HG03342 (cell line): ENCODE data around the gene RABIF.

Experiments
- ATAC-seq: cut with Tn5 transposase; IDR thresholded peaks from one replicate; pipeline ENCODE4 v1.9.1; 2021; ENCODE audit warnings: mild to moderate bottlenecking, moderate library complexity; ENCODE audit not compliant: unreplicated experiment

RABIF gene

DNA sequence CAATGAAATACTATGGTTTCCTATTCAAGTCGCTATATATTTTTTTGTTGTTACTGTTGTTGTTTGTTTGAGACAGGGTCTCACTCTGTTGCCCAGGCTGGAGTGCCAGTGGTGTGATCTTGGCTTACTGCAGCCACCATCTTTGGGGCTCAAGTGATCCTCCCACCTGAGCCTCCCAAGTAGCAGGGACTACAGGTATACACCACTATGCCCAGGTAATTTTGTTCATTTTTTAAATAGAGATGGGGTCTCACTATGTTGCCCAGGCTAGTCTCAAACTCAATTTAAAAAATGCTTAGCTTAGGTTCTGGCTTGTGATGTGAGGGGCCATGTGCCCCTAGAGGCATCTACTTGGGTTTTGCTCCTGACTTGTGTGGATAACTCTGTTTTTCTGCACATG lies 9.8 kb downstream of the RABIF start:
- no peak for ATAC-seq

DNA sequence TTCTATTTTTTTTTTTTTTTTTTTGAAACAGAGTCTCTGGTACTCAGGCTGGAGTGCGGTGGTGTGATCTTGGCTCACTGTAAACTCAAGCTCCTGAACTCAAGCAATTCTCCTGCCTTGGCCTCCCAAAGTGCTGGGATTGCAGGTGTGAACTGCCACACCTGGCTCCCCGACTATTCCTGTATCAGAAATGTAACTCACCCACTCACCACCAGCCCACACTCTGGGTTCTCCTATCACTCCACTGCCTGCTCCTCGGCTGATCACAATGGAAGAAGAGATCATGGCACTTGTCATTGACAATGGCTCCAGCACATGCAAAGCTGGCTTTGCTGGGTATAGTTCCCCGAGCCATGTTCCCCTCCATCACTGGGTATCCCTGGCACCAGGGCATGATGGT lies 15.9 kb downstream of the RABIF start:
- ATAC-seq: no peak

DNA sequence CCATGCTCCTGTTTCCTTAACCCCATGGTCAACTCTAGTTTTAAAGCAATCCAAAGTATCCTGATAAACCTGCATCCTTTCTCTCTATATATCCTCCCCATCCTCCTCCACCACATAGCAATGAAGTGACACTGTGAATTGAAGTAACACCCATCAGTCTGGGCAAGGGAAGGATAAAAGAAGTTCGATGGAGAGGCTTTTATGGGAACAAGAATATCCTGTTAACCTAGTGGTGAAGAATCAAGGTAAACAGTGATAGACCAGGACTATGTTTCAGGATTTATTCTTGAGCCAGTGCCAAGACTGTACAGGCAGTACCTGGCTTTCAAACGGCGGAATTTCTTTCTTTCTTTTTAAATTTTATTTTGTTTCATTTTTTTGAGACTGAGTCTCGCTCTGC lies 17.6 kb downstream of the RABIF start:
- no peak for ATAC-seq

DNA sequence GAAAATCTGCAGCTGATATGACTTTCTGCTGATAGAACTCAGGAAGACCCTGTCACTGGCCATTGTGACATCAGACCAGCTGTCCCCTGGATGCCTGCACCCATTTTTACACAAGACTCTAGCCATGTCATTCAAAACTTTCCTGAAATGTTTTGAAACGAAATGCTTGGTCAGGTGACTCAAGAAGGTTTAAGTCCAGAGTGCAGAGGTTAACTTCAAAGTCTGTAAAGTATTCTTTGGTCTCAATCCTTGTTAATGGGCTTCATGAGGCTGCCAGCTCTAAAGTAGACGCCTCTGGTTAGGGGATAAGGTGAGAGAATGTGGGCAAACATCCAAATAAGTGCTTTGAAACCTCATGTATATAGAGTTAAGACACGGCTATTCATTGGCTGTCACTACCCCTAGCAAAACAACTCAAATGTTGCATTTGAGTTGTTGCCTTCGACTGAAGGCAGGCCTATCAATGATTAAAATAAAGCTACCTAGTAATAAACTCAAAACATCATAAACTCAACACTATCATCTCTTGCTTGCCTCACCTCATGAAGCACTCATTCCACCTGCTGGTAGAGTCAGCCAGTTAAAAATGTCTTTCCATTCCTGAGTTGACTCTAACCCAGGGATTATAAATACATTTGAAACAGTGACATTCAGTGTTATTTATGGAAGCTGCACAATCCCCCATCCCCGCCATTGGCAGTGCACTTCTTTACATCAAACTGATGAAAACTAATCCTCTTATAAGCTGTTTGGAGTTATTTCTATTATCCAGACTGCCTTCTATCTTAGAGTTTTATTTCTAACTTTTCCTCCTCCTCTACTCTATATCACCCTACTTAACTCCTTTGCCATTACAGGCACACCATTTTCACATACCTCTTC lies 26.0 kb downstream of the RABIF start:
- no peak for ATAC-seq

DNA sequence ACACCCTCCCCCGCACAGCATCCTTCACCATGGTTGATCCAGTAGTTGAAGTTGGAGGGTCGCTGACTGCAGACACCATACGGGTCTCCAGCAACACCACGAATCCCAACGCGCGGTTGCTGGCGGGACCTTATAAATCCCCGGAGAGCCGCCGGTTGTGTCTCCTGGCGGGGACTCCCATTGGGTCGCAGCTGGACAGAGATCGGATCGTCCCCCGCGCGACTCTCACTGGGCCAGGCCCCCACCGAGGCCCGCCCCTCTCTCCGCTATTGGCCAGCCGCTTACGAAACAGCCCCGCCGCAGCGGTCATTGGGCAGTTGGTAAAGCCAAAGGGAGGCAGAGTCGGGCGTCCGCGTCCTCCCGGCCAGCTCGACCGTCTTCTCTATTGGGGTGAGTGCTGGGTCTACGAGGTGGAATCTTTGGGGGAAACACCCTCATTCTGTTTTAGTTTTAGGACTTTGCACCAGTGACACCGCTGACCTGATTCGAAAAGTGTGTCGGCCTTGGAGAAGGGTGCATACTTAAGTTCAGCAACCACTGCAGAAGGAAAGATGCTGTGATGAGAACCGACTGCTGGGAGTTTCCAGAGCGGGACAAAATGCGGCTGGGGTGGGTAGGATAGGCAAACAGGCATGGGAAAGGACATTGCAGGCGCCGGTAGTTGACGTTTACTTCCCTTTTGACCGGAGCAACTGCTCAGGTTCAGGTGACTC lies 27.4 kb downstream of the RABIF start:
- ATAC-seq: peak; percentile 81

DNA sequence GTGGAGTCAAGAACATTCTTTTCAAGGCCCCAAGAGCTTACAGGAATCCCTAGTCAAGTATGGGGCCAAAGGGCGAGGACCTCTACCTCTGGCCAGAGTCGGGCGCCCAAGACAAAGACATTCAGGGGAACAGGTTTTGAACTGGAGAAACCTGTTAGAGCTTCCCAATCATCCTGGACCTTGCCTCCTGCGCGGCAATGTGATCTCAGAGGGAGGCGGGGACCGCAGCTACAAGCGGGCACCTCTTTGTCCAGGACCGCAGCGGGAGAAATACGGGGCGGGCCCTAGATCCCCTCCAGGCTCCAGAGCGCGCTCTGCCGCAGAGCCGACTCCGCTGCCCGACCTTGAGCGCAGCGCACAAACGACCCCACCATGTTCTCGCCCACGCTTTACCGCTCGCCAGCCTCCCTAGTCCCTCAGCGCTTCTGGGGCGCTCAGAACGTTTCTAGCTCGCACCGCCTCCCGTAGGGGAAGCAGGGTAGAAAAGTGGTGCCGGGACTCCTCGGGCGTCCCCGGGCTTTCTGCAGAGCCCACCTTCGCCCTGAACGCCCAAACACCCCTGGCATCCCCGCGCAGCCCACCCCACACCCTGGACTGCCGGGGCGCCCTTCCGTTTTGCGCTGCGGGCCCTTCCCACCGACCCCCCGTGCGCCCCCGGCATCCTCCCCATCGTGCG lies 28.1 kb downstream of the RABIF start:
- ATAC-seq: peak; percentile 23

DNA sequence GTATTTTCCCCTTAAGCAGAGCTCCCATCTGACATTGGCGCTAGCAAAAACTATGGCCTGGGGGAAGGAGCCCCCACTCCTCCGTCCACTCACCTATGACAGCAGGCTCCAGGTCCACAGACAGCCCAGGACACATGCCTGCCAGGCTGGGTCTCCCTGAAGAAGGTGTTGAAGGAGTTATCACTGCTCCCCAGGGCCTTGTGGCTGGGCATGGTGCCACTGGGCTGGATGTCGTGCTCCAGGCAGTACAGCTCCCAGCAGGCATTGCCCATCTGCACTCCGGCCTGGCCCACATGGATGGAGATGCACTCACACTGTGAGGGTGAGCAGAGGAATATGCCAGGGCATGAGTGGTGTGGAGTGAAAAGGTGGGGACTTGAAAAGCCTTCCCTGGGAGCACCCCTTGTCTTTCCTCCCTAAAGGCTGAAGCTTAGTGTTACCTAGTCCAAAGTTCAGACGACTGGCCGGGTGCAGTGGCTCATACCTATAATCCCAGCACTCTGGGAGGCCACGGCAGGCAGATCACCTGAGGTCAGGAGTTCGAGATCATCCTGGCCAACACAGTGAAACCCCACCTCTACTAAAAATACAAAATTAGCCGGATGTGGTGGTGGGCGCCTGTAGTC lies 30.0 kb downstream of the RABIF start:
- no peak for ATAC-seq

DNA sequence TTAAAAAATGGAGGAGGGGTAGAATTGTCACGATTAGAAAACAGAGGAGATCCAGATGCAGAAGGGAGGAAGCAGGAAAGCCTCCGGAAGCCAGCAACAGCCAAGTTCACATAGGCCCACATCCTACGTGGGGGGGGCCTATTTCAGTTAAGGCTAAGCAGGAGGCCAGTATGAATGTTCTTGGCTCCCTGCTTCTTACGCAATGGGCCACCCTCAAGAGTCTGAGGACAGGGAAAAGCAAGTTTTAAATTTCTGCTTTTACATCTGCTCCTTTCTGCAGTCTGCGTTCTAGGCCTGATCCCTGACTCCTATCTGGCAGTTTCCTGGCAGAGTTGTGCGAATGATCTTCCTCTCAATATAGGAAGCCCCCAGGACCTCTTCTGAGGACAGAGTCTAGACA lies 30.6 kb downstream of the RABIF start:
- no peak for ATAC-seq

DNA sequence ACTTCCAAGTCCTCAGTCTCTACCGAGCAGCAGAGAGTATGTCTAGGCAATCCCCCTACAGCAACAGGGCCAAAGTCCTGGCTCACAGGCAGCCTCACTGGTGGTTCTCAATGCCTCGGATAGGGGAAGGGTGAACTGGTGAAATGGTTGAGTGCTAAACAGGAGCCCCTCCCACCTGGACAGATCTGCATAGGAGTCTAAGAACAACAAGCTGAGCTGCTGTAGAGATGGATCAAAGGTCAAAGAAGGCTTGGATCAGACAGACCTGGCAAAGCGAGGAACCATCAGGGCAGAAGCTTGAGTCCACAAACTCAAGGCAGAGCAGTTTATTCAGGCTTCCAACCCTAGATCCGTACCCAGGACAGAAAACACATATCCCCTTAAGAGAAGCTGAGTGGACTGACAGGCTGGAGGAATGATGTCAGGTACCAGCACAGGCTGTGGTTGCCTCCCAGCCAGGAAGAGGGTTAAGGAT lies 31.8 kb downstream of the RABIF start:
- no peak for ATAC-seq

DNA sequence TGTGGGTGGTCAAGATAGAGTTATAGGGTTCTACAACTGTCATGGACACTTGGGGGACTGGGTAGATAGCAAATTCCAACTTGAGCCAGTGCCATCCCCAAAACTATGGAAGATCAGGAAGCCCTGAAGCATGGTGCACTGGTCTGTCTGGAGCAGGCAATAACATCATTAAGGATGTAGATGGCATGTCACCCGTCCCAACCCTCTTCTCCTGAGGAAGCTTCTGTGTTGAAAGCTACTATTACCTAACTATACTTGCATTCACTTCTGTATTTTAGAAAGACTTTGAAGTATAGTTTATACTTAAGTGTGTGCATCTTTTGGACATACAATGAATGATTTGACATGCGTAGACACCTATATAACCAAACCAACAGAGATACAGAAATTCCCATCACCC lies 32.9 kb downstream of the RABIF start:
- ATAC-seq: no peak

DNA sequence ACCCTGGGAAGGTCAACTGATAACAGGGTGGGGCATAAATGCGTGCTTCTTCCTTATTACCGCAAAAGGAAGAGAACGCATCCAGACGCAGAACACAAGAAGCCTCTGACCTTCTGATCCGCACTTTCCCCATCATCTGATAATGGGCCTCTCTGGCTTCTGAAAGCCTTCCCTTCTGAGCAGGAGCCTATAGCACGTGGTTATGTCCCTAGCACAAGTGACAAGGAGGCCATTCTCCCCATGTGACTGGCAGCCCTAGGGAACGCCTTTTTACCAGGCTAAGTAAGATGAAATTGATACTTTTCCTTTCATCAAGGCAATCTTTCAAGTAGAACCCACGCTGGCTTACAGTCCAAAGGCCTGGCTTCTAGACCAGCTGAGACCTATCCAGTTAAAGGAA lies 34.2 kb downstream of the RABIF start:
- no peak for ATAC-seq

DNA sequence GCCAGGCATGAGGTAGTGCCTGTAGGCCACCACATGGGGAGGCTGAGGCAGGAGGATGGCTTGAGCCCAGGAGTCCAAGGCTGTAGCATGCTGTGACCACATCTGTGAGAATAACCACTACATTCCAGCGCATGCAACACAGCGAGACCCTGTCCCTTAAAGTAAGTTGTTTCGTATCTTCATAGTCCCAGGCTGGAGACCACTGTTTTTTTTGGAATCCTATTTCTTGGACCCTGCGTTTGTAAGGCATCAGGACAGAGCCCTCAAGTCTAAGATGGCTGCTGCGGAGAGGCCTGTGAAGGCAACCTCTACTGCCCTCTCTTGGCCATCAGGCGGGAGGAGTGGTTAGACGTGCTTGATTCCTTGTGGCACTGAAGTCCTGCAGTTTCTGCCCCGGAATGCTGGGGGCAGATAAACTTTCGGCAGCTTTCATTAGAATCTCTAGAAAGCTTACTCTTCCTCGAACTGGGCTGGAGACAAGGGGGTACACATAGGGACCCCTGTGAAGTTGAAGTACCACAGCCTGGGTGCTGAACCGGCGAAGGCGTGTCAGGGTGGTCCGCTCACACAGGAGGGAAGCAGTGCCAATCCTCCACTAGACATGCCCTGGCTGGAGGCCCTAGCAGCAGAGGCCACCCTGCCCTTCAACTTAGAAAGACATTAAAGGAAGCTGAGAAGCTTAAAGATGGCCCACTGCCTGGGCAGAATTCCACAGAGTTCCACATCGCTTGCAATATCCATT lies 36.6 kb downstream of the RABIF start:
- no peak for ATAC-seq

DNA sequence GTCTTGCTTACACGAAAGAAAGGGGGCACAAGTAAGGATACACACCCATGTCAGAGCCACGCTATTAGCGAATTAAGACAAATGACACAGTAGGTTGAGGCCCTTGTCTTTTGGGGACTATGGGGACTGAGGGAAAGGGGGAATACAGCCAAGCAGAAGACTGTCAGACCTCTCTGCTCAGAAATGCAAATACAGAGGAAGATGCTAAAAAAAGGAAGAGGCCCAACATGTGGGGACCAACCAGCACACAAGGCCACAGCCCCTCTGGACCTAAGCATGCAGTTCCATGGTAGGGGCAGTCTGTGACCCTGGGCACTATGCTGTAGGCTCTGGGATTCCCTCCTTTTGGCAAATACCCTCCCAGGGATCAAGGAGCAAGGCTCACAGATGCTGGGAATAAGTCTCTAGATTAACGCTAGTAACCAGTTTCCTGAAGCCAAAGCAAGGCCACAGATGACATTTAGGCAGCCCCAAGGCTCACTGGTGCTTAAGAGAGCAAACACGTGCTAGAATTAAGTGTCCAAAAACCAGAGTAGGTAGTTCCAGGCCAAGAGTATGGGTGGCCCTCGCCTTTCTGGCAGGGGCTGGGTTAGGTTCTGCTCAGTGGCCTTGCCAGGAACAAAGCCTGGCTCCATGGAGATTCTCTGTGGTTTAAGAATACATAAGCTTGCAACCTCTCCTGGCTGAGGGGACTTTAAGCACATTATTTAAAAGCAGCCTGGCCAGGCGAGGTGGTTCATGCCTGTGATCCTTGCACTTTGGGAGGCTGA lies 38.2 kb downstream of the RABIF start:
- no peak for ATAC-seq

DNA sequence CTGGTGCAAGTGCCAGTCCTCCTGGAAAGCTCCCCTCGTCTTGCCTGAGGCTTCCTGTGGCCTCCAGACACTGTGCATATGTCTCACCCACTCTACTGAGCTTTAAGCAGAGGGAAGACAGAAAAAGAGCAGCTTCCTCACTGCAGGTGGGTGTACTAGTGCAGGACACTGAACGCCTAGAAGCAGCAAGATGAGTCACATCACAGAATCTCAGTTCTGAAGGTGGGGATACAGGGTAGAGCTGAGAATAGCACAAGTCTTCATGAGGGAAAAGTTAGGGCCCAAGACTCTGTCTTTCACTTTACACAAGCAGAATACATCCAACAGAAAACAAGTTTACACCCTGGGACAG lies 40.8 kb downstream of the RABIF start:
- ATAC-seq: peak; percentile 90

DNA sequence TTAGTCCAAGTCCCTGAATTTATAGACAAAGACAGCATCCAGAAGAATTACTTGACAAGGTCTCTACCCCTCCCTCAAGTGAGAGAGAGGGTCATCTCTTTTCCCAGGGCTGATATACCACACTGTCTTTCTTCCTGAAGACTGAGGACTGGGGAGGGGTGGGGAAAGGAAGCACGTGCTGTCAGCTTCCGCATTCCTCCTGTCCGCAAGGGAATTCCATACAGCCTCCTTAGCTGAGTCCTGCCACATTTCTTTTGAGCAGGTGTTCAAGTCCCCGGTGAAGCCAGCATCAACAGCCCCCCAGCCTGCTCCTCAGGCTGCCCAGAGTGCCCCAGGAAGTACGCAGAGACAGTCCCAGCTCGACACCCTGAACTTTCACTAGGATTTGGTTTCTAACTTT lies 44.0 kb downstream of the RABIF start:
- ATAC-seq: no peak

DNA sequence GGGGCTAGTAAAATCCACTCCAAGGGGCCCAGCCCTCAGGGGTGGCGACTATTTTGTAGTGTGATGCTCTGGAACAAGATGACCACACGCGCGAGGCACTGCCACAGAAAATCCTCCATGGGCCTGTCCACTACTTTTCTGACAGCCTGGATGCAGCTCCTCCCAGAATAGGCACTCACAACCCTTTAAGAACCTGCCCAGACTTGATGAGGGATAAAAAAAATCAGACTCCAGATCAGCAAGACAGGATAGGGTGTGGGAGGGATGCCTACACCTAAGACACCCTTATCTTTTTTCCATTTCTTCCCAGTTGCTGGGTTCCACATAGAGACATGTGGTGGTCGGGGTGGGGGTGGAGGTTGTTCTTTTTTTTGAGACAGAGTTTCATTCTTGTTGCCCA lies 44.7 kb downstream of the RABIF start:
- ATAC-seq: no peak

DNA sequence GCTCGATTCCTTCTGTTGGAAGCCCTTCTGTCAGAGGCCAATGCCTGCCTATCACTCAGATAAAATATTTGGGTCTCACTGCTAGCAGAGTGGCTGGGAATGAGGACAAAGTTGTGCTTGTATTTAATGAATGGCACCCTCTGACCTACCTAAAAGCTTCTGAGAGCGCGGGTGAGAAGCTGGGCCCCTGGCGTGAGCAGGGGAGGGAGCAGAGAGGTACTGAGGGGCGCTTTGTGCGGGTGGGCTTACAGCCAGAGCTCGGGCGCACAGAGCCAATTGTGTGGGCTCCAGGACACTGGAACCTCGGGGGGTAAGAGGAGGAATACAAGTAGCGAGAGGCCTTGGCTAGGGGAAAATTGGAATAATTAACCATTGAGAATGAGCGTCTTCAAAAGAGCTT lies 45.9 kb downstream of the RABIF start:
- no peak for ATAC-seq

DNA sequence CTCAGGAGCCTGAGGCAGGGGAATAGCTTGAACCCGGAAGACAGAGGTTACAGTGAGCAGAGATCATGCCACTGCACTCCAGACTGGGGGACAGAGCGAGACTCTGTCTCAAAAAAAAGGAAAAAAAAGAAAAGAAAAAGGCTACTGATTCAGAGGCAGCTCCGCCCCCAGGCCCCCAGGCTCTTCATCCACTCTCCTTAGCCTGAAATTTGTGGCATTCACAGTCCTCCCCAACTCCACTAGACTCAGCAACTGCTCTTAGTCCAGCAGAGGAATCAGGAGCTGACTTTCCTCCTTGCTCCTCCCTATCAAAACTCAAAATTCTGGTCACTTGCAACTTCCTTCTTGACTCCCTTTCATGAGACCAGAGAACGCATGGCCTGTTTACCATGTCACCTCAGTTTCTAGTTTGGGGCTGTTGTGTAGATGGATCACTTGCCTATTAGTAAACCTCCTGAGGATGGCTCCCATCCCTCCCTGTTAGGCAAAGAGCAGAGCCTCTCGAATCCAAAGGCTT lies 51.1 kb downstream of the RABIF start:
- ATAC-seq: no peak

DNA sequence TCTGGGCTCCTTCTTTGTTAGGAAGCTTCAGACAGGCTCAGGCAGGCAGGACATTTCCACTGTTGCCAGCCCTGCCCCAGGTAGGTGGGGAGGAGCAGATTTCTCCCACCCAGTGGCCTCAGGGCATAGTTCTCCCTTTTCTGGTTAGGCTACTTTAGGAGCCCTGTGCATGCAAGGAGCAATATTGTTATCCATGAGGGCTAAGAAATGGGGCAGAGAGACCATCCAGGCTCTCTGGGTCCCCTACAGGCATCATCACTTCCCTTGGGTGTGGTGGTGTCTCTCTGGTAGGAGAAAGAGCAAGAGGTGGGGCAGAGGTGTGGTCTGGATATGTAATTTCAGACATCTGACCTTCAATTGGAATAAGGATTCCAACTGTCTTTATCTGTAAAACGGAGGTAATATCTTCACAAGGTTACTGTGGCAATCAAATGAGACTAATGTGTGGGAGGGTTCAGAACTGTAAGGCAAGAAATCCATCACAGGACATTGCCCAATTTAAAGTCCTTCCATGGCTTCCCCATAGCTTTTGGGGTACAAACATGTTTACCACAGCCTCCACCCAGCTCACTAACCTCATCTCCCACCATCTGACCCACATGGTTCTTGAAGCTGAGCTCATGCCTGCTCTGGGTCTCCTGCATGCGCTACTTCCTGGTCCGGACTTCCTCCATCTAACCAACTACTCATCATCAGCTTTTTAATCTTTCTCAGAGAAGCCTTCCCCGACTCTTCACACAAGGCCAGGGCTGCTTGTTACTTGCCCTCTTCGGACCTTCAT lies 52.1 kb downstream of the RABIF start:
- no peak for ATAC-seq
